HG02759 (cell line): ENCODE results near the gene KIF7.
"Not testable (repeated sequence)": the region's sequence is repeated elsewhere in the genome, so short reads cannot be mapped to it uniquely, and the experiment has no call there.

Source experiments
- ATAC-seq: cut with Tn5 transposase; IDR thresholded peaks from one replicate; pipeline ENCODE4 v1.9.1; 2021; ENCODE audit warnings: mild to moderate bottlenecking, moderate library complexity; ENCODE audit not compliant: unreplicated experiment

KIF7 gene, protein sequence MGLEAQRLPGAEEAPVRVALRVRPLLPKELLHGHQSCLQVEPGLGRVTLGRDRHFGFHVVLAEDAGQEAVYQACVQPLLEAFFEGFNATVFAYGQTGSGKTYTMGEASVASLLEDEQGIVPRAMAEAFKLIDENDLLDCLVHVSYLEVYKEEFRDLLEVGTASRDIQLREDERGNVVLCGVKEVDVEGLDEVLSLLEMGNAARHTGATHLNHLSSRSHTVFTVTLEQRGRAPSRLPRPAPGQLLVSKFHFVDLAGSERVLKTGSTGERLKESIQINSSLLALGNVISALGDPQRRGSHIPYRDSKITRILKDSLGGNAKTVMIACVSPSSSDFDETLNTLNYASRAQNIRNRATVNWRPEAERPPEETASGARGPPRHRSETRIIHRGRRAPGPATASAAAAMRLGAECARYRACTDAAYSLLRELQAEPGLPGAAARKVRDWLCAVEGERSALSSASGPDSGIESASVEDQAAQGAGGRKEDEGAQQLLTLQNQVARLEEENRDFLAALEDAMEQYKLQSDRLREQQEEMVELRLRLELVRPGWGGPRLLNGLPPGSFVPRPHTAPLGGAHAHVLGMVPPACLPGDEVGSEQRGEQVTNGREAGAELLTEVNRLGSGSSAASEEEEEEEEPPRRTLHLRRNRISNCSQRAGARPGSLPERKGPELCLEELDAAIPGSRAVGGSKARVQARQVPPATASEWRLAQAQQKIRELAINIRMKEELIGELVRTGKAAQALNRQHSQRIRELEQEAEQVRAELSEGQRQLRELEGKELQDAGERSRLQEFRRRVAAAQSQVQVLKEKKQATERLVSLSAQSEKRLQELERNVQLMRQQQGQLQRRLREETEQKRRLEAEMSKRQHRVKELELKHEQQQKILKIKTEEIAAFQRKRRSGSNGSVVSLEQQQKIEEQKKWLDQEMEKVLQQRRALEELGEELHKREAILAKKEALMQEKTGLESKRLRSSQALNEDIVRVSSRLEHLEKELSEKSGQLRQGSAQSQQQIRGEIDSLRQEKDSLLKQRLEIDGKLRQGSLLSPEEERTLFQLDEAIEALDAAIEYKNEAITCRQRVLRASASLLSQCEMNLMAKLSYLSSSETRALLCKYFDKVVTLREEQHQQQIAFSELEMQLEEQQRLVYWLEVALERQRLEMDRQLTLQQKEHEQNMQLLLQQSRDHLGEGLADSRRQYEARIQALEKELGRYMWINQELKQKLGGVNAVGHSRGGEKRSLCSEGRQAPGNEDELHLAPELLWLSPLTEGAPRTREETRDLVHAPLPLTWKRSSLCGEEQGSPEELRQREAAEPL (N-terminal part only)

DNA sequence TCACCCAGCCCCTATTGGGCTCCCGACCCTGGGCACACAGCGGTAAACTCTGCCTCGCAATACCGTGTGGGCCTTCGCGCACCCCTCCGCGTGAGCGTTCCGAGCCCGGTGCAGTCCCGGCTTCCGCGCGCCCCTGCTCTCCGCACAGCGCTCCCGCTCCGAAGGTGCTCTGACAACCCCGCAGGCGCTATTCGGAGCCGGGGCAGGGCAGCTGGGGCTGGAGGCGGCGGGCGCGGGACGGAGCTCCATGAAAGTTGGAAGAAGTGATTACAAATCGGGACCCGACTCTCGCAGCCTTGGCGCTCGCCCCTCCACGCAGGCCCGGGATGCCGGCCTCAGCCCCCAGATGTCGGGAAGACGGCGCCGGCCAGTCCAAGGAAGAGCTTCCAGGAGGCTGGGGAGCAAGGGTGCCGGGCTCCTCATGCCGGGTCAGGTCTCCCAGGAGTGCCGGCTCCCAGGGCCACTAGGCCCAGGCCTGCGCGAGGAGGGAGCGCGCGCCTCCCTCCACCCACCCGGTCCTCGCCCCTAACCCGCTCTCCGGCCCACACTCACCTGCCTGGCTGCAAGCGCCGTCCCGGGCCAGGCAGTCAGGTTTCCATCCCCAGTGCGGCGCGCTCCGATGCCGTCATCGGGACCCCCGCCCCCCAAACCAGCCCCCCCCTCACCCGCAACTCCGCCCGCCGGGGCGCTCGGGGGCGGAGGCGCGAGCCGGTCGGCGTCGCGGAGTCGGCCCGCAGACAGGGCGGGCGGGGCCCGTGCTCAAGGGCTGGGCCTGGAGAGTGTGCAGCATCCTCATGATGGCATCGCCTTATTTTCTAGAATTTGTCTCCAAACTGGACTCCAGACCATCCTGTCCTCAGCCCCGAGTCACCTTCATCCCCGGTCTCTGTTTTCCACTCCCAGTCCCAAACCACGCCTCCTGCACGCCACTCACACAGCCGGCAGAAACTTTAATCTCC is at the start of gene KIF7:
TSS of gene KIF7 (minus strand) at position 621 of the 959 bp plus-strand sequence. CDS start 2,537 bp downstream, outside the sequence.
- ATAC-seq: peak; percentile 43

DNA sequence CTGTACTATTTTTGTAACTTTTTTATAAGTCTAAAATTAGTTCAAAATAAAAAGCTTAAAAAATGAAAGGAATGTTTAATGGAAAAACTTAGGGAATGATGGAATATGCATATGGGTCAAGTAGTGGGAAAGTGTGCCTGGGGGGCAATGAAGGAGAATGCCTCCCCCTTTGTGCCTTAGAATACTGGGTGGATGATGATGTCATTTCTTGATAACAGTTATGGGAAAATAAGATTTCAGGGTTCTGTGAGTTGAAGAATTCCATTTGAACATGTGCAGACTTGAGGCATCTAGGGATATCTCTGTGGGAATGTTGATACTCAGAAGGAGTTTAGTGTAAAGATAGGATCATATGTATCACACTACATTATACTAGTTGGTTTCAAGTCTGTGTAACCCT is 49.1 kb upstream of the KIF7 start:
- ATAC-seq: no peak

DNA sequence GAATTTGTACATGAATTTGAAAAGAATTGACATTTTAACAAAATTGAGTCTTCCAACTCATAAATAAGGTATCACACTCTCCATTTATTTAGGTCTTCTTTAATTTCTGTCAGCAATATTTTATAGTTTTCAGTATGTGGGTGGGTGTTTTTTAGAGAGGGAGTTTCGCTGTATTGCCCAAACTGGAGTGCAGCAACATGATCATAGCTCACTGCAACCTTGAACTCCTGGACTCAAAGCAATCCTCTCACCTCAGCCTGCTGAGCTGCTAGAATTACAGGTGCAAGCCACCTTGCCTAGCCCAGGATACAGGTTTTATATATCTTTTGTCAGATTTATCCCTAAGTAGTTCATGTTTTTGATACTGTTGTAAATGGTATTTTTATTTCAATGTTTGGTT is 39.9 kb upstream of the KIF7 start:
- no peak for ATAC-seq

DNA sequence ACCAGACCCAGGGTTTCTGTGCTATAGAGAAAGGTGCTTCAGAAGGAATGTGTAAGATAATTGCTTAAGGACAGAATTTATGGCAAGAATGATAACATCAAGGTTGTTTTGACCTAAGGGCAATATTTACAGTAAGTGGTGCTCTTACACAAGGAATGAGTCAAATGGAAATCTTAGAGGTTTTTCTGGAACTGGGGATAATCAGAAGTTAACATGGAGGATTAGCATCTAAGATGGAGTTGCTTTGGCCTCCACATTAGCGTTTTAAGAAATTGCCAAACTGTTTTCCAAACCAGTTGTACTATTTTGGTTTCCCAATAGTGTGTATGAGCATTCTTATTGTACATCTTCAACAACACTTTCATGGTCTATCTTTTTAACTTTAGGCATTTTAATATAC is 38.4 kb upstream of the KIF7 start:
- ATAC-seq: no peak

DNA sequence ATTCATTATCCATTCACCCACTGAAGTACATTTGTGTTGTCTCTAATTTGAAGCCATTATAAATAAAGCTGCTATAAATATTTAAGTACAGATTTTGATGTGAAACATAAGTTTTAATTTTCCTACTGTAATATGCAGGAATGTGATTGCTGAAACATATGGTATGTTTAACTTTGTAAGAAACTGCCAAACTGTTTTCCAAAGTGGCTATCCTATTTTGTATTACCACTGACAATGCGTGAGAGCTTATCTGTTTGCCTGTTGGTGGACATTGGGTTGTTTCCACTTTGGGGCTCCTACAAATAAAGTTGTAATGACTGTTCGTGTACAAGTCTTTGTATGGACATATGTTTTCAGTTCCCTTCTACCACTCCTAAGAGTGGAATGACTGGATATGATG is 37.8 kb upstream of the KIF7 start:
- ATAC-seq: no peak

DNA sequence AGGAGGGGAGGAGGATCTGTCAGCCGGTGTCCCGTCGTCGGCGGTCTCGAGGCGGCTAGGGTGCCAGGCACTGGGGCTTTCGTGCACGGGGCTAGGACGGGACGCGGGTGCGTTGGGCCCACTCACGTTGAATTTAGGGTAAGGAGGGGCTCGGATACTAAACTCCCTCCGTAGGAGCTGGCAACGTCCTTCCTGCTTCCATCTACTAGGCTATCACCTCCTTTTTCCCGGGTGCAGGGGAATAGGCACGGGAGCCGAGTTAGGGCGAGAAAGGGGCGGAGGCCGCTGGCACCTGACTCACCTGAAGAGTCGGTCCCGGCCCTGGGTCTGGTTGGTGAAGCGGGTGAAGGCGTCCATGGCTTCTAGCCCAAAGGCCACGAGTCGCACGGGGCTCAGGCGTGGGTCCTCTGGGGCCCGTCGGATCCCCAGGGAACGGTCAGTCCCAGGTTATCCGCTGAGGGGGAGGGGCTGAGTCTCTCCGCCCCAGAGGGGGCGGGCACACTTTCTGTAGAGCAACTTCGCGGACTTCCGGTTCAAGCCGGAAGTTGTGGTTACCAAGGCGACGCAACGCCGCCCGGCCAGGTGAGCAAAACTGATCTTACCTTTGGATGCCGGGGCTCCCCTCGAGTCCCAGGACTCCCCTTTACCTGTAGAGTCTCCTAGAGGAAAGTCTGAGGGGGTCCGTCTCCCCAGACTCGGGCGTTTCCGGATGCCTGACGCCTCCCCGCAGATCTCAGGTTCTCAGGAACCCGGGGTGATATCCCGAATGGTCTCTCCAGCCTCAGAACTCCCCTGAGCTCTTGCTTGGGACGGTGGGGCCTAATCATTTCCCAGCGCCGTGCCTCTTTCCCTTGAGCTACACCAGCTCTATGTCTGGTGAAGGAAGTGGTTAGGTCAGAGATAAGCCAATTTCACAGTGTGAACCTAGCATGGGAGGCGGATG is 35.3 kb upstream of the KIF7 start, which contains the start of the genes PEX11A and WDR93:
TSS of gene PEX11A (minus strand) at position 479 of the 943 bp plus-strand sequence. CDS start at position 357, 122 bp downstream.
TSS of gene WDR93 (plus strand) at position 536 of the 943 bp plus-strand sequence. CDS start 10,936 bp downstream, outside the sequence.
- peak; percentile 92 for ATAC-seq

DNA sequence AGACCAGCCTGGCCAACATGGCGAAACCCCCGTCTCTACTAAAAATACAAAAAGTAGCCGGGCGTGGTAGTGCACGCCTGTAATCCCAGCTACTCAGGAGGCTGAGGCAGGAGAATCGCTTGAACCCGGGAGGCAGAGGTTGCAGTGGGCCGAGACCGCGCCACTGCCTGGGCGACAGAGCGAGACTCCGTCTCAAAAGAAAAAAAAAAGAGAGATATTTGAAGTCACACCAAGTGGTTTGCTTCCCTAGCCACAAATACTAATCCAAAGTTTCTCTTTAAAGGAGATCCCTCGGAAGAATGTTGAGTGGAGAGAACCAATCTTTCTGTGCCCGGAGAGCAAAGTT is 34.6 kb upstream of the KIF7 start:
- not testable (repeated sequence) for ATAC-seq

DNA sequence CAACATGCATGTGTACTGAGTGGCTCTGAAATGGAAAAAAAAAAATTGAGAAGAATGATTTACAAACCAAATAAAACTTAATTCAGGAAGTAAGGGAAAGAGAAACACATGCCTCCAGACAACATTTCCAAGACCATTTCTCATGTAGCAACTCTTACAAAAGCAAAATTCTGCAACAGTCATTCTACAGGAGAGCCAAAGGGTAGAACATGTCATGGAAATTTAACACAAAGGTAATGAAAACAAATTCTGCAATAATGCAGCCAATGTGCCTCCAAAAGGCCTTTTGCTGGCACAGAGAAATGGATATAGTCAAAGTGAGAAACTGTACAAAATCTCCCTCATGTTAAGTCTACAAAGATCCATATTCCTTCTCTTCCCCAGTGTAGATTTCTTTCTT is 31.3 kb upstream of the KIF7 start:
- ATAC-seq: no peak

DNA sequence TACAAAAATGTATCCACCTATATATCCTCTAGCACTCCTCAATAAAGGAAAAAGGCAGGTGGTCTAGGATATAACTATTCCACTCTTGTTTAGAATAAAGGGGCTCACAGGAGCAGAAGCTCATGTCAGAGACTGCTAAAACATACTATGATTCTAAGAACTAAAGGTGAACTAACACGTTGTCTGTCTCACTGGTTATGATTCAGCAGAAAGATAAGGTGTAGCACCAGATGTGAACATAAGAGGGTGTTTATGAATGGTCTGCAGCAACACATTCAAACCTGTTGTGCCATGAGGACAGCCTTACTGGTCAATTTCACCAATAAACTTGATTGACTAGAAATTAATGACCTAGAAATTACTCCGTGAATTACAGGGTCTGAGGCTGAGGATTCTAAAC is 30.7 kb upstream of the KIF7 start:
- ATAC-seq: no peak

DNA sequence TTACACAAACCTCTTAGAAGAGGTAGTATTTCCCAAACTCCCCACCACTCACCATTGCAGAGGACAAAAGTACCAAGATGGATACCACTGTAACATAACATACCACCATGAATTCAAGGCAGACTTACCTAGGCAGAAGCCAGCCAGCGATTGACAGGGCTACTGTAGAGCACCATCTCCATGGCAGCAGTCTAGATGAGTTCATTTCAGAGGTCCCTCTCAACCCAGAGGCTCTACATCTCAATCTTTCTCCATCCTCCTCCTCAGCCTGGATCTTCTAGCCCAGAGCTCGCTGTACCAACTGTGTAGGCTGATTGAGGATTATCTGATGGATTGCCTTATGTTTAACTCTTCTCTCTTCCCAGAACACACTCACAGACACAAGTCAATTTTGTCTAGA is 25.9 kb upstream of the KIF7 start:
- no peak for ATAC-seq

DNA sequence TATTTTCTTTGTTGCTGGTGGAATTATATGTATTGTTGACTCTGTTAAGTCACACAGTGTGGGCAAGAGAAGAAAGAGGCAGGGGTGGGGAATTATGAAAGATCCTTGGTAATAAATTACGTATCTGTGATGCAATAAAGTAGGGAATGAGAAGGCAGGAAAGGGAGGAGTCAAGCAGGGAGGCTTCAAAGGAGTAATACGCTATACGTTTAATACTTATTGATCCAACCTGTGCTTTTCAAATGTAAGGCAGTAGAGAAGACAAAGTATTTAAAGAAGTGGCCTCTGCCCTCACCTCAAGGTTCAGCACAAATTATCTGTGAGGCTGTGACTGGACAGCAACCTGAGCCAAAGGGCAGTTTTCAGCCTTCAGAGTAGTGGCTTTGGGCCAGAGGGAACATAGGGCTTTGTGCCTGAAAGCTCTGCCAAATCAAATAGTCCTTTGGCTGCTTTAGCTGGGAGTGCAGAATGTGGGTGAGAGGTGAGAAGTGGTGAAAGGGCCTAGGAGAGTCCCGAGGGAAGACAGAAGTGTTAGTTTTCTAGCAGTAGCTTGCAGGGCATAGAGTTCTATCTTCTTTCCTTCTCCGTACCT is 25.1 kb upstream of the KIF7 start:
- no peak for ATAC-seq

DNA sequence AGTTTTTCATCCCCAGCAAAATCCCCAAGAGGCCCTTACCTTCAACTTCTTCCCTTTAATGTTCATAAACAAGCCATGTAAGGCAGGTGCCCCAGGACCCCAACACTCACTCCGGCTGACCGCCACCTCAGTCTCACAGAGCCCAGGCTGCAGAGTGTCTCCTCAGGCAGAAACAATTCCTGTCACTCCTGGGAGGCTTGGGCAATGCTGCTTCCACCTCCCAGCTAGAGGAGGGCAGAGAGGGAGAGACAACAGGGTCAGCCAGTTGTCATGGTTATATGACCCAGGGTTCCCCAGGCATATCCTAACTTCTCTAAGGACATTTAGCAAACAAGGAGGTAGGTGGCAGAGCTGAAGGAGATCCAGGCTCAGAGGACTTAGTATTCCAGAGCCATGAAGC is 23.9 kb upstream of the KIF7 start, which contains the start of gene PLIN1:
TSS of gene PLIN1 (minus strand) at position 156 of the 400 bp plus-strand sequence. CDS start 1,878 bp downstream, outside the sequence.
- ATAC-seq: no peak

DNA sequence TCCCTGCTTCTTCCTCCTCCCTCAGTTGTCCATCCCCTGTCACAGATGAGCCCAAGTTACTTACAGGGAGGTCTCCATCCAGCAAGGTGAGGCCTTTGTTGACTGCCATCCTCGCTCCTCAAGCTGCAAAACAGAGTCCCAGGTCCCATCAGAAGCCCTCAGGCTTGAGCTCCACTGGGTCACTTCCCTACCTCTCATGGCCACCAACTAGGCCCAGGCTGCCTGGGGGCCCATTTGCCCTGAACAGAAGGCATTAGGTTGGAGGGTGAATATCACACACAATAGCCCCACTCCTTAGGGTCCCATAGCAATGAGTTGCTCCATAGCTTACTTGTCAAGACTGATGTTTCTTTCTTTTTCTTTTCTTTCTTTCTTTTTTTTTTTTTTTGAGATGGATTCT is 22.1 kb upstream of the KIF7 start:
- no peak for ATAC-seq

DNA sequence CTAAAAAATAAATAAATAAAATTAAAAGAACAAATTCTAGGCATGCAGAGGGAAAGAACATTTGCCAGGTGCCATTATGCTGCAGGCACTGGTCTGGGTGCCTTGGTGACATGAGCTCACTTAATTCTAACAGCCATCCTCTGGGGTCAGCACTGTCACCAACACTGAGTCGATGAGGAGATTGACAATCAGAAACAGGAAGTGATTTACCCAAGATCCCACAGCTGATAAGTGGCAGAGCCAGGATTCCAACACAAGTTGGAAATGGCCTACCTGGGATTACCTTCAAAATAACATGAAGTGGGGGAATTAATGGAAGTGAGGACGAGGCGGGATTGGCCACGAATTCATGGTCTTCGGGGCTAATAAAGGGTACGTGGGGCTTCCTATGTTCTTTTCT is 20.3 kb upstream of the KIF7 start:
- ATAC-seq: no peak

DNA sequence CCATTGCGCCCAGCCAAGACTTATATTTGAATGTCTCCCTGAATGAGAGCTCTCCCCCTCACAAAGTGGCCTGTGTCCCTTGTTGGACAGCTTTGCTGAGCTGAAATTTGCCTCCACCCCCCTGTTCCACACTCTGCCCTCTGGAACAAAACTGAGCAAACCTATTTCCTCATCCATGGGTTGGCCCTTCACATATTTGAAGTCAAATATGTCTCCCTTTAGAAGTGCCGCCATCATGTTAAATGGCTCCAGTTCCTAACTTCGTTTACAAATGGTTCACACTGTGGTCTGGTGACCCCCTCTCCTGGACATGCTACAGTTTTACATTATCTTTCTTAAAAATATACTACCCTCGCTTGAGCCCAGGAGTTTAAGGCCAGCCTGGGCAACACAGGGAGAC is 19.3 kb upstream of the KIF7 start:
- no peak for ATAC-seq

DNA sequence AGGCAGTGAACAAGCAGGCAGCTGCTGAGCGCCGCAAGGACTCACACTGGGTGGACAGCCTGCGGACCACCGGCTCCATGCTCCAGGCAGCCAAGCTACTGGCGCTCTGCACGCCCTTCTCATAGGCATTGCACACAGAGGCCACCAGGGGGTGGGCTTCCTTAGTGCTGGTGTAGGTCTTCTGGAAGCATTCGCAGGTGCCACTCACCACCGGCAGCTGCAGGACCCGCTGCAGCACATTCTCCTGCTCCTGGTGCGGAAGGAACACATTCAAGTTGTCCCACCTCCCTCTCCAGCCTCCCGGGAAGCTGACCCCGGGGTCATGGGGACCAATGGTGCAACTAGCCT is 17.9 kb upstream of the KIF7 start:
- no peak for ATAC-seq

DNA sequence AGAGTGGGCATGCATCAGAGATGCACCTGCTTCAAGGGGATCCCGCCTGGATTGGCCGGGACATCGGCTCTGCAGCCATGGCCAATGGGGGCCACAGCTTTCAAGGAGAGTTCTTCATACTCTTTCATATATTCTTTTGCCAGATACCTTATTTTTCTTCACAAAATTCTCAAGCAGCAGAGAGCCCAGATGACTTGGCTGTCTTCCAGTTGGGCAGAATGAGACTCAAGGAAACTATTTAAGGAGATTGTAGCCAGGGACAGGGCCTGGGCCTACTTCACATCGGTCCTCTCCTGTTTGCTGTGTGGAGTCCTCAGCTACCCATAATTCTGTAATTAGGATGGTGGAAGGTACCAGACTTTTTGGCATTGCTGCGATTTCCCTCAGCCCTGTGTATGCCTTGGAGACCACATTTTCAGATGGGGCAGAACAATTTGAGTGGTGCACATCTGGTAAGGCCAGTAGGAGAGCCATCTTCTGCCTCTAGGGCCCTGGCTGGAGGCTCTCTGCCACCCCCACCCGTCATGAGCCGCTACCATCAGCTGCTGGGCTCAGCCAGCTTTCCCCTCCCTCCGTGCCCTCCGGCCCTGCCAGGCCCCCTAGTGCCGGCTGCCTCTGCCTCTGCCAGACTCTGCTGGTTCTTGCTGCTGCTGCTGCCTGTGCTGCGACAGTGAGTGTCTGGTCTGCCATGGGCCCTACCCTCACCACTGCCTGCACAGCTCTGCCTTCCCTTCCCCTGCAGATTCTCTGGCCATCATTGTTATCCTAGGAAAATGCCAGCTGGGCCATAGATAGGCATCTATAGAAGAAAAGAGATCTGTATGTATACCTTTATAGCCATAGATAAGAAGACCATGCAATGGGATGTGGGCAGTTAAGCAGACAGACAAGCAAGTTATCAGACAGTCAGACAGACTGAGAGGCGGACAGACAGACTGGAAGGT is 17.2 kb upstream of the KIF7 start:
- no peak for ATAC-seq
